ENCODE results near the gene UBXN7.

UBXN7 gene

DNA sequence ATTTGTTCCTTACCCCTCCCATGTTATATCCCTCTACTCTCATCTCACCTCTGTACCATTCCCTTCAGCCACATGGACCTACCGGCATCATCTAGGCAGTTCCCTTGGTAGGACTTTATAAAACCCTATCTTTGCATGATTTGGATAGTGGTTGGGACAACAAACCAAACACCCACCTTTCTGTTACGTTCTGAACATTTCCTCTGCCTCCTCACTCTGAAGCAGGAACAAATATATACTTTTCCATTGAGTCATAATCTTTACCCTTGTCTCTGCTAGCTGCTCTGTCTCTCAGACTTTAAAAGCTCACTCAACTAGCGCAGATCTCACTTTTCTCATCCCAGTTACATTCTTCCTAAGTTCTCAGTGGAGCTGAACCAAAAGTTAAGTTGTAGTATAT, 17.8 kb downstream of the UBXN7 start:
- H3K9me3 ChIP-seq (ENCODE audit: control insufficient read depth, insufficient read depth, low read length) = no peaks in the 10 kb centered on the region; the same call in 1 of the 2 replicates
- no peaks in the 10 kb centered on the region for H3K27me3 ChIP-seq (ENCODE audit: control insufficient read depth, insufficient read depth, low read length)
- H3K4me3 ChIP-seq (ENCODE audit: low read depth, low read length) = no peak overlapping the region
- H3K27ac ChIP-seq (ENCODE audit: low read depth, low read length) = no peak overlapping the region
- H3K9ac ChIP-seq (ENCODE audit: low read depth, low read length) = no peak overlapping the region
- H3K4me1 ChIP-seq (ENCODE audit: control insufficient read depth, insufficient read depth, low read length) = no peaks in the 10 kb centered on the region
- H3K36me3 ChIP-seq (ENCODE audit: control insufficient read depth, insufficient read depth, low read length) = no peaks in the 10 kb centered on the region

DNA sequence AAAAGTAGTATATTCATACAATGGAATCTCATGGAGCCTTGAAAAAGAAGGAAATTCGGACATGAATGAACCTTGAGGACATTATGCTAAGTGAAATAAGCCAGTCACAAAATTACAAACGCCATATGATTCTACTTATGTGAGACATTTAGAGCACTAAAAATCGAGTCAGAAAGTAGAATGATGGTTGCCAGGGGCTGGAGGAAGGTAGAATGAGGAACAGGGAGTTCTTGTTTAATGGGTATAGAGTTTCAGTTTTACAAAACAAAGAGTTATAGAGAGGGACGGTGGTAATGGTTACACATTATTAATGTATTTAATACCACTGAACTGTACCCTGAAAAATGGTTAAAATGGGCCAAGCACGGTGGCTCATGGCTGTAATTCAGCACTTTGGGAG, 19.5 kb downstream of the UBXN7 start:
- Histone ChIP-seq H3K4me3 (ENCODE audit: low read depth, low read length) (no peak overlapping the region), H3K36me3 (ENCODE audit: control insufficient read depth, insufficient read depth, low read length) (peaks cover 4% of the 10 kb centered on the region; the same call in 1 of the 2 replicates), H3K27ac (ENCODE audit: low read depth, low read length) (no peak overlapping the region), H3K9me3 (ENCODE audit: control insufficient read depth, insufficient read depth, low read length) (no peaks in the 10 kb centered on the region; the same call in 1 of the 2 replicates), H3K4me1 (ENCODE audit: control insufficient read depth, insufficient read depth, low read length) (no peaks in the 10 kb centered on the region), H3K9ac (ENCODE audit: low read depth, low read length) (no peak overlapping the region), H3K27me3 (ENCODE audit: control insufficient read depth, insufficient read depth, low read length) (no peaks in the 10 kb centered on the region)

DNA sequence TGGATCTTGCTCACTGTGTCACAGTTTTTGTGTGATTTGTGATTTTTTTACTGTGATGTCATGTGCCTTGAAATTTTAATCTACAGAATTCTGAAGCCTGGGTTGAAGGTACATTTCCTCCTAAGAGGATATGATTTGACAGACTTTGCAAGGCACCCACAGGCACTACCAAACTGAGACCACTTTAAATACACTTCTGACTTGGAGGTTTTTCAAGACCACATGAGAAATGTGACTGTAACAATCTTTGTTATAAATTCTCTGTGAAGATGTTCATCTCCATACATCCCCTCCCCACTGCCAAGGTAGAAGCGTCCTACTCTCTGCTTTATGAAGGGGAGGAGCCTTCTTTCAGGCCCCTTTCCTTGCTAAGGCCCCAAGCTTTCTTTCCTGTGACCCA, 22.8 kb downstream of the UBXN7 start:
- Histone ChIP-seq H3K4me1 (ENCODE audit: control insufficient read depth, insufficient read depth, low read length) (no peaks in the 10 kb centered on the region; the same call in 1 of the 2 replicates), H3K9ac (ENCODE audit: low read depth, low read length) (no peak overlapping the region), H3K9me3 (ENCODE audit: control insufficient read depth, insufficient read depth, low read length) (no peaks in the 10 kb centered on the region; the same call in 1 of the 2 replicates), H3K27ac (ENCODE audit: low read depth, low read length) (no peak overlapping the region), H3K4me3 (ENCODE audit: low read depth, low read length) (no peak overlapping the region), H3K36me3 (ENCODE audit: control insufficient read depth, insufficient read depth, low read length) (peaks cover 26% of the 10 kb centered on the region), H3K27me3 (ENCODE audit: control insufficient read depth, insufficient read depth, low read length) (no peaks in the 10 kb centered on the region)

DNA sequence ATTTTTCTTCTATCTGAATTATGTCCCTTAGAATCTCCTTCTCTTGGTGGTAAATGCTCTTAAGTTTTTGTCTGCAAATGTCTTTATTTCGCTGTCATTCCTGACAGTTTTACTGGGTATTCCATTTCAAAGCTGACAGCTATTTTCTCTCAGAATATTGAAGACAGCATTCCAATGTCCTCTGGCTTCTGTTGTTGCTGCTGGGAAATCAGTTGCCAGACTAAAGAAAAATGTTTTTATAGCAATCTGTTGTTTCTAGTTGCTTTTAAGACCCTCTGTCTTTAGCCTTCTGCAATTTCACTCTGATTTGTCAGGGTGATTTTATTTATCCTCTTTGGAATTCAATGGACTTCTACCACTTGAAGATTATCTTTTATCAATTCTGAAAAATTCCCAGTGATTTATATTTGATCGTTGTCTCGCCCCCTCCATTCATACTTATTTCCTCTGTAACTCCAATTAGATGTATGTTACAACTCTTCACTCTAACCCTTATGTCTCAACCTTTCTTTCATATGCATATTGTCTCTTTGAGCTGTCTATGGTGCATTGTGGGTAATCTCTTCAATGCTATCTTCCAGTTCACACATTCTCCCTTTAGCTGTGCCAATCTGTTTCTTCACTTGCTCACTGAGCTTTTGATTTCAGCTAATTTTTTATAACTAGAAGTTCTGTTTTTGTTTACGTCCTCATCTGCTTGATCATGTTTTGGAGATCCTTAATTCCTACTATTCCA, 23.5 kb downstream of the UBXN7 start:
- H3K9me3 ChIP-seq (ENCODE audit: control insufficient read depth, insufficient read depth, low read length) = no peaks in the 10 kb centered on the region; the same call in 1 of the 2 replicates
- H3K27me3 ChIP-seq (ENCODE audit: control insufficient read depth, insufficient read depth, low read length) = no peaks in the 10 kb centered on the region
- H3K4me3 ChIP-seq (ENCODE audit: low read depth, low read length) = no peak overlapping the region
- H3K9ac ChIP-seq (ENCODE audit: low read depth, low read length) = no peak overlapping the region
- H3K27ac ChIP-seq (ENCODE audit: low read depth, low read length) = no peak overlapping the region
- peaks cover 29% of the 10 kb centered on the region for H3K36me3 ChIP-seq (ENCODE audit: control insufficient read depth, insufficient read depth, low read length)
- no peaks in the 10 kb centered on the region; the same call in 1 of the 2 replicates for H3K4me1 ChIP-seq (ENCODE audit: control insufficient read depth, insufficient read depth, low read length)

DNA sequence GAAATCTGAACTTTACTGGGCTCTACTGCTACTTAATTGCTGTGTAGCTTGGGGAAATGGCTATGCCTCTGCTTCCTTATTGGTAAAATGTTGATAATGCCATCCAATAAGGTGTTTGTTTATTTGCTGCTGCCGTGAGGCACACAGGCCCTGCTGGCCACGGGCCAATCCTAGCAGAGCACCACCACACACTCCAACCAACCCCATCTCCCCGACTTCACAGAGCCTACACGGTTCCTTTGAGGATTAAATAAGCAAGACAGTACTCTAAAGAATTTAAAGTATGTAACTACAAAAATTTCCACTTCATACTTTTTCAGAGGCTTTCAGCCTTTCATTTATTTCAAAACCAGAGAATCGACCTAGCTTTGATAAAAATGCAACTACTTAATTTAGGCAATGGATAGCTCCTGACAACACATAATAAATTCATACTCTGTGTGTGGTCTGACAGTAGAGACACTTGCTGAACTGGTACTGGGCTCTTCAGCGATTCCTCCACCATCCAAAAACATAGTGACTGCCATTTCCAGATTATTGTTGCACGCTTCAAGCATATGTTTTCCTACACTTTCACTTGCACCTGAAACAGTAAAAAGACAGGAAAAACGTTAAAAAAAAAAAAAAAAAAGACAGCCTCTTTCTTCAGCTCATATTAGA, 25.3 kb downstream of the UBXN7 start:
- Histone ChIP-seq H3K27me3 (ENCODE audit: control insufficient read depth, insufficient read depth, low read length) (no peaks in the 10 kb centered on the region), H3K36me3 (ENCODE audit: control insufficient read depth, insufficient read depth, low read length) (peaks cover 44% of the 10 kb centered on the region), H3K27ac (ENCODE audit: low read depth, low read length) (no peak overlapping the region), H3K9me3 (ENCODE audit: control insufficient read depth, insufficient read depth, low read length) (no peaks in the 10 kb centered on the region; the same call in 1 of the 2 replicates), H3K9ac (ENCODE audit: low read depth, low read length) (no peak overlapping the region), H3K4me1 (ENCODE audit: control insufficient read depth, insufficient read depth, low read length) (no peaks in the 10 kb centered on the region; the same call in 1 of the 2 replicates), H3K4me3 (ENCODE audit: low read depth, low read length) (no peak overlapping the region)

DNA sequence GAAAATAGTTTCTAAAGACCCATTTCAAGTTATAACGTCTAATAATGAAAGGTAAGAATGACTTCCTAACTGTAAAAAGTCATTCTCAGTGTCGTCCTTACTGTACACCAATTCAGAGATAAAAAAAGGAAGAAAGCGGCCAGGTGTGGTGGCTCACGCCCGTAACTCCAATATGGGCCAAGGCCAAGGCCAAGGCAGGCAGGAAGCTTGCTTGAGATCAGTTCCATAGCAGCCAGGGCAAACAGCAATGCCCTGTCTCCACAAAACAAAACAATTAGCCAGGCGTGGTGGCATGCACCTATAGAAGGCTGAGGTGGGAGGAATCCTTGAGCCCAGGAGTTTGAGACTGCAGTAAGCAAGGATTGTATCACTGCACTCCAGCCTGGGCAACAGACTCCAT, 31.9 kb downstream of the UBXN7 start:
- H3K27ac ChIP-seq (ENCODE audit: low read depth, low read length) = no peak overlapping the region
- H3K36me3 ChIP-seq (ENCODE audit: control insufficient read depth, insufficient read depth, low read length) = peaks cover 61% of the 10 kb centered on the region
- no peaks in the 10 kb centered on the region for H3K27me3 ChIP-seq (ENCODE audit: control insufficient read depth, insufficient read depth, low read length)

DNA sequence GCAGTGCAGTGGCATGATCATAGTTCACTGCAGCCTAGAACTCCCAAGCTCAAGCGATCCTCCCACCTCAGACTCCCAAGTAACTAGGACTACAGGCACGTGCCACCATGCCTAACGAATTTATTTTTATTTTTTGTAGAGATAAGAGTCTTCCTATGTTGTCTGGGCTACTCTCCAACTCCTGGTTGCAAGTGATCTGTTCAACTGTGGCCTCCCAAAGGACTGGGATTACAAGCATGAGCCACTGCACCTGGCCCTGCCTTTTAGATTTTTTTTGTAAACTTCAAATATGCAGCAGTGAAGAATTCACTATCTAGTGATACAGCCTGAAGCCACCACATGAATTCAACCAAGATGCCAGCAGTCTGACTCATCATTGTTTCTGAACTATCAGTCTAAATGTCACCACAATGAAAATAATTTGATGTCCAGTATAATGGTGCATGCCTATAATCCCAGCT, 32.7 kb downstream of the UBXN7 start:
- no peak overlapping the region for H3K9ac ChIP-seq (ENCODE audit: low read depth, low read length)
- peaks cover 64% of the 10 kb centered on the region for H3K36me3 ChIP-seq (ENCODE audit: control insufficient read depth, insufficient read depth, low read length)
- H3K27me3 ChIP-seq (ENCODE audit: control insufficient read depth, insufficient read depth, low read length) = no peaks in the 10 kb centered on the region
- H3K9me3 ChIP-seq (ENCODE audit: control insufficient read depth, insufficient read depth, low read length) = no peaks in the 10 kb centered on the region
- no peaks in the 10 kb centered on the region for H3K4me1 ChIP-seq (ENCODE audit: control insufficient read depth, insufficient read depth, low read length)
- no peak overlapping the region for H3K4me3 ChIP-seq (ENCODE audit: low read depth, low read length)
- H3K27ac ChIP-seq (ENCODE audit: low read depth, low read length) = no peak overlapping the region

More for the DNA sequence above, 31.9 kb downstream of the UBXN7 start:
- Histone ChIP-seq H3K4me3 (ENCODE audit: low read depth, low read length) (no peak overlapping the region), H3K9ac (ENCODE audit: low read depth, low read length) (no peak overlapping the region), H3K4me1 (ENCODE audit: control insufficient read depth, insufficient read depth, low read length) (no peaks in the 10 kb centered on the region), H3K9me3 (ENCODE audit: control insufficient read depth, insufficient read depth, low read length) (no peaks in the 10 kb centered on the region)

DNA sequence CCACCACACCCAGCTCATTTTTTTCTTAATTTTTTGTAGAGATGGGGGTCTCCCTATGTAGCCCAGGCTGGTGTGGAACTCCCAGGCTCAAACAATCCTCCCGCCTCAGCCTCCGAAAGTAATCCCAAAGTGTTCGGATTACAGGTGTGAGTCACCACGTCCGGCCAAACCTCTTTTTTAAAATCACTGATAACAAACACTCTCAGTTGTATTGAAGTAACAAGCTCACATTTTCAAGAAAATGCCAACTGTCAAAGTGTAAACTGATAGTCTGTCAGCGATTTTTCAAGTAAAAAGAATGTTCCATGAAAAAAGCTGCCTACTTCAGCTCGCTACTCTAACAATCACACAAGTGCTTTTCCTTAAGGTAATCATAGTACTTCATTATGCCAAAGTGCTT, 33.4 kb downstream of the UBXN7 start:
- H3K27me3 ChIP-seq (ENCODE audit: control insufficient read depth, insufficient read depth, low read length) = no peaks in the 10 kb centered on the region
- H3K9me3 ChIP-seq (ENCODE audit: control insufficient read depth, insufficient read depth, low read length) = no peaks in the 10 kb centered on the region
- H3K27ac ChIP-seq (ENCODE audit: low read depth, low read length) = no peak overlapping the region
- no peaks in the 10 kb centered on the region for H3K4me1 ChIP-seq (ENCODE audit: control insufficient read depth, insufficient read depth, low read length)
- H3K4me3 ChIP-seq (ENCODE audit: low read depth, low read length) = no peak overlapping the region
- no peak overlapping the region for H3K9ac ChIP-seq (ENCODE audit: low read depth, low read length)
- H3K36me3 ChIP-seq (ENCODE audit: control insufficient read depth, insufficient read depth, low read length) = peaks cover 61% of the 10 kb centered on the region

DNA sequence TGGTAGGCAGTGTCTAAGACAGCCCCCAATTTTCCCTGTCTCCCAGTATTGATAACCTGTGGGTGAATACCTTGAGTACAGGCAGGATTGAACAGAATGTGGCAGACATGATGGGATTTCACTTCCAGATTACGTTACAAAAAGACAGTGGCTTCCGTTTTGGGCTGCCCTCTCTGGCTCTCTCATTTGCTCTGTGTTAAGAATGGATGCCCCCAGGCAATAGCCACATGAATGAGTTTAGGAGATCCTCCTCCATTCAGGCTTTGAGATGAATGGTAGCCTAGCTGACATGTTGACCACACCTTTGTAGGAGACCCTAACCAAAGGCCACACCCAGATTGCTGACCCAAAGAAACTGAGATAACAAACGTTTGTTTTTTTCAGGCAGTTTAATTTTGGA, 34.3 kb downstream of the UBXN7 start:
- no peaks in the 10 kb centered on the region for H3K4me1 ChIP-seq (ENCODE audit: control insufficient read depth, insufficient read depth, low read length)
- peaks cover 61% of the 10 kb centered on the region for H3K36me3 ChIP-seq (ENCODE audit: control insufficient read depth, insufficient read depth, low read length)
- no peaks in the 10 kb centered on the region for H3K9me3 ChIP-seq (ENCODE audit: control insufficient read depth, insufficient read depth, low read length)
- no peaks in the 10 kb centered on the region for H3K27me3 ChIP-seq (ENCODE audit: control insufficient read depth, insufficient read depth, low read length)
- no peak overlapping the region for H3K9ac ChIP-seq (ENCODE audit: low read depth, low read length)
- no peak overlapping the region for H3K4me3 ChIP-seq (ENCODE audit: low read depth, low read length)
- no peak overlapping the region for H3K27ac ChIP-seq (ENCODE audit: low read depth, low read length)

DNA sequence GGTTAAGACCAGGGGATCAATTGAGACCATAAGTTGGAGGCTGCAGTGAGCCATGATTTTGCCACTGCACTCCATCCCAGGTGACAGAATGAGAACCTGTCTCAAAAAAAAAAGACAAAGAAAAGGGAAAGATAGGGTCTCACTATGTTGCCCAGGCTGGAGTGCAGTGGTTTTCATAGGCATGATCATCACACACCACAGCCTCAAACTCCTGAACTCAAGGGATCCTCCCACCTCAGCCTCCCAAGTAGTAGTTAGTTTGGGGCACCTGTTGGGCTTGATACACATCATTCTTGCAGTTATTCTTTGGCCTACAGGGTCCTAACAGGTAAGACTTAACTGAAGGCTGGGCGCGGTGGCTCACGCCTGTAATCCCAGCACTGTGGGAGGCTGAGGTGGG, 42.1 kb downstream of the UBXN7 start:
- Histone ChIP-seq H3K27ac (ENCODE audit: low read depth, low read length) (no peak overlapping the region), H3K9me3 (ENCODE audit: control insufficient read depth, insufficient read depth, low read length) (peaks cover 13% of the 10 kb centered on the region), H3K9ac (ENCODE audit: low read depth, low read length) (no peak overlapping the region), H3K27me3 (ENCODE audit: control insufficient read depth, insufficient read depth, low read length) (no peaks in the 10 kb centered on the region), H3K36me3 (ENCODE audit: control insufficient read depth, insufficient read depth, low read length) (peaks cover 51% of the 10 kb centered on the region), H3K4me1 (ENCODE audit: control insufficient read depth, insufficient read depth, low read length) (no peaks in the 10 kb centered on the region), H3K4me3 (ENCODE audit: low read depth, low read length) (no peak overlapping the region)

DNA sequence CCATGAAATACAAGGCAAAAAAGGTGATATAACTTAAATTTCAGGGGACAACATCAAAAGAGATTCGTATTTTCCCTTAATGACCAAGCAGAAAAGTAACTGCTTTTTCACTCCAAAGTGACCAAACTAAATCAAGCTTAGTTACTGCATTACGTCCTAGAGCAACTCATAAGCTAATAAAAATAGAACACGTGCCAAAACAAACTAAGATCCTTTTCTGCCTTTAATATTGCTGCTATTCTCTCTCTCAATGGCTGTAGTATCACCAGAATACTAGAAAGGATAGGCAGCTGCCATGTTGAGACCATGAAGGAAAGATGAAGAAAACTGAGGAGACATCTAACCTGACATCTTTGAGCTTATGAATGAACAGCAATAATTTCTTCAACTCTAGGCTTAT, 43.3 kb downstream of the UBXN7 start:
- peaks cover 46% of the 10 kb centered on the region for H3K36me3 ChIP-seq (ENCODE audit: control insufficient read depth, insufficient read depth, low read length)
- H3K9ac ChIP-seq (ENCODE audit: low read depth, low read length) = no peak overlapping the region
- H3K4me3 ChIP-seq (ENCODE audit: low read depth, low read length) = no peak overlapping the region
- no peaks in the 10 kb centered on the region for H3K4me1 ChIP-seq (ENCODE audit: control insufficient read depth, insufficient read depth, low read length)
- no peaks in the 10 kb centered on the region for H3K27me3 ChIP-seq (ENCODE audit: control insufficient read depth, insufficient read depth, low read length)
- H3K9me3 ChIP-seq (ENCODE audit: control insufficient read depth, insufficient read depth, low read length) = peaks cover 13% of the 10 kb centered on the region
- no peak overlapping the region for H3K27ac ChIP-seq (ENCODE audit: low read depth, low read length)
